ENCODE results near the gene POLR1G.

- TF ChIP-seq, protein P1, sequence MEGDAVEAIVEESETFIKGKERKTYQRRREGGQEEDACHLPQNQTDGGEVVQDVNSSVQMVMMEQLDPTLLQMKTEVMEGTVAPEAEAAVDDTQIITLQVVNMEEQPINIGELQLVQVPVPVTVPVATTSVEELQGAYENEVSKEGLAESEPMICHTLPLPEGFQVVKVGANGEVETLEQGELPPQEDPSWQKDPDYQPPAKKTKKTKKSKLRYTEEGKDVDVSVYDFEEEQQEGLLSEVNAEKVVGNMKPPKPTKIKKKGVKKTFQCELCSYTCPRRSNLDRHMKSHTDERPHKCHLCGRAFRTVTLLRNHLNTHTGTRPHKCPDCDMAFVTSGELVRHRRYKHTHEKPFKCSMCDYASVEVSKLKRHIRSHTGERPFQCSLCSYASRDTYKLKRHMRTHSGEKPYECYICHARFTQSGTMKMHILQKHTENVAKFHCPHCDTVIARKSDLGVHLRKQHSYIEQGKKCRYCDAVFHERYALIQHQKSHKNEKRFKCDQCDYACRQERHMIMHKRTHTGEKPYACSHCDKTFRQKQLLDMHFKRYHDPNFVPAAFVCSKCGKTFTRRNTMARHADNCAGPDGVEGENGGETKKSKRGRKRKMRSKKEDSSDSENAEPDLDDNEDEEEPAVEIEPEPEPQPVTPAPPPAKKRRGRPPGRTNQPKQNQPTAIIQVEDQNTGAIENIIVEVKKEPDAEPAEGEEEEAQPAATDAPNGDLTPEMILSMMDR (conservative IDR thresholded peaks at IDR 0.05; ENCODE audit: low read depth in 2 of 2) = no peak
- TF ChIP-seq EZH2 (IDR thresholded peaks at IDR 0.05; ENCODE audit: low read depth, unreplicated experiment) (no peak), REST (IDR thresholded peaks at IDR 0.05; ENCODE audit: unreplicated experiment) (no peak), POLR2AphosphoS5 (IDR thresholded peaks at IDR 0.05; ENCODE audit: low read depth) (no peak), ZNF331 (CRISPR knock-in tag; IDR thresholded peaks at IDR 0.05; ENCODE audit: low read depth) (no peak), EZH2phosphoT487 (IDR thresholded peaks at IDR 0.05; ENCODE audit: unreplicated experiment) (no peak)
Measured at GRCh38 chr19:45420356-45420755, 13.9 kb downstream of the POLR1G start.
